Thyroid gland (tissue), 4 donors: ENCODE data around the gene MRTFB. TPM values are rescaled to one million over a fixed set of nuclear protein-coding genes. Genes with fewer than 3 reads are reported as not detected.
A peak's percentile ranks its signal among the peaks of the same experiment; 100 is the strongest.

Source experiments
- DNase-seq, 2 donors: peaks; one replicate each; pipeline ENCODE4 v3.0.0-alpha.2; 2019
- H3K27ac ChIP-seq, 3 donors: fragments of 200-600 bp; sonication (generic); 1 replicate in 2 of 3; 2 replicates in 1 of 3; pipeline ENCODE4 v1.5.1; 2016 to 2019; ENCODE audit warnings: mild to moderate bottlenecking in 1 of 3, moderate library complexity in 1 of 3
- H3K27me3 ChIP-seq: fragments of 200-600 bp; sonication (generic); one replicate; pipeline ENCODE4 v1.5.1; 2019
- H3K36me3 ChIP-seq, 2 donors: fragments of 200-600 bp; sonication (generic); one replicate each; pipeline ENCODE4 v1.5.1; 2016 to 2019
- H3K4me1 ChIP-seq, 2 donors: fragments of 200-600 bp; sonication (generic); one replicate each; pipeline ENCODE4 v1.5.1; 2017 to 2019
- H3K4me3 ChIP-seq, 3 donors: fragments of 200-600 bp; sonication (generic); replicated peaks in 1 of 3; 1 replicate in 2 of 3; 2 replicates in 1 of 3; pipeline ENCODE4 v1.5.1; 2016; ENCODE audit warnings: mild to moderate bottlenecking in 1 of 3
- H3K9me3 ChIP-seq: fragments of 200-600 bp; sonication (generic); one replicate; pipeline ENCODE4 v1.5.1; 2017
- CTCF ChIP-seq, 6 experiments: fragments of 200-600 bp in 3 of 6; fragments of 450-650 bp in 3 of 6; sonication (generic) in 3 of 6; IDR thresholded peaks; one replicate each; pipeline ENCODE4 v1.5.1; 2016 to 2019; ENCODE audit warnings: antibody characterized with exemption in 6 of 6, mild to moderate bottlenecking in 2 of 6, inconsistent platforms in 1 of 6, moderate library complexity in 1 of 6
- POLR2A ChIP-seq, 2 donors: fragments of 450-650 bp; IDR thresholded peaks; one replicate each; pipeline ENCODE4 v1.6.1; 2017; ENCODE audit warnings: antibody characterized with exemption in 2 of 2, mild to moderate bottlenecking in 2 of 2, moderate library complexity in 1 of 2
- WGBS, 2 donors: methylation state at CpG; one replicate each; pipeline ENCODE4 v1.1.5; 2017; 5-methylcytosine and 5-hydroxymethylcytosine counted together
- intact Hi-C: fragments of 100-400 bp; cut with DNase I; formaldehyde crosslinking; loops from one replicate; pipeline ENCODE4 v1.15.1; 2023
- total RNA-seq, 4 donors: library from RNA; depleted of rRNA; stranded (reverse); fragments of >200 nt; gene quantifications; one replicate each; pipeline ENCODE4 v1.2.3, GENCODE V29; 2016

MRTFB gene
- total RNA-seq, 4 donors from 2014 or later, result 51.2 to 131 (median 74.0) TPM

GRCh38 chr16:14242769-14243168 is 171.7 kb downstream of the MRTFB start:
- intact Hi-C loops, result no loop called here

DNA sequence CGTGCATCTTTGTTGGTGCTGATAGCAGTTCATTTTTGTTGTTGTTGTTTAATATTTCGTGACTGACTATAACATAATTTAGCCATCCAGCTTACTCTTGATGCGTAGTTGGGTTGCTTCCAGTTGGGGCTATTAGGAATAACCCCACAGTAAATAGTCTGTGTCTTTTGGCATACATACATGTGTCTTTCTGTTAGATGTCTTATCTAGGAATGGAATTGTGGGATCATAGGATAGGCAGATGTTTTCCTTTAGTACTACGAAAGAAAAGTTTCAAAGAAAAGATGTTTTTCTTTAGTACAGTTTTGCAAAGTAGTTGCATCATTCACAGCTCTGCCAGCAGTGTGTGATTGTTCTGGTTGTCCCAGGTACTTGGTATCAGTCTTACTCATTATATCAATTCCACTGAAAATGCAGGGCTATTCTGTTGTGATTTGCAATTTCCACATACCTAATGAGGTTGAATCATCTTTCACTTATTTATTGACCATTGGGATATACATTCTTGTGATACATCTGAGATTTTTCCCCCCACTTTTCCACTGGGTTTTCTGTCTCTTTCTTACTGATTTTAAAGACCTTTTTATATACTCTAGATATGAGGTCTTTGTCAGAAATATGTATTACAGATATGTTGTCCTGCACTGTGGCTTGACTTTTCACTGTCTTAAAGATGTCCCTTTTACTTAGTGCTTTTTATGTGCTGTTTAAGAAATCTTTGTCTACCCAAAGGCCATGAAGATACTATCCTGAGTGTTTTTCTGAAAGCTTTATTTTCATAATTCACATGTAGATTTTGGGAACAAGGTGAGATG is 173.3 kb downstream of the MRTFB start:
- peaks cover 44 to 49% of the 10 kb centered on the region in 2 donors for H3K36me3 ChIP-seq
- H3K4me3 ChIP-seq, result no peak overlapping the region
- WGBS, 2 donors, result 95 to 97% methylated on average over 4 of the region's 4 CpGs
- intact Hi-C loops, result no loop called here
- no peak overlapping the region for H3K27ac ChIP-seq
- H3K27me3 ChIP-seq, result no peaks in the 10 kb centered on the region
- H3K9me3 ChIP-seq, result no peaks in the 10 kb centered on the region
- no peaks in the 10 kb centered on the region for H3K4me1 ChIP-seq
- TF ChIP-seq CTCF (IDR thresholded peaks at IDR 0.05) (no peak), POLR2A (IDR thresholded peaks at IDR 0.05) (no peak)
- DNase-seq, result no peak

More at GRCh38 chr16:14242769-14243168, 171.7 kb downstream of the MRTFB start:
- Histone ChIP-seq H3K27me3 (no peaks in the 10 kb centered on the region), H3K9me3 (no peaks in the 10 kb centered on the region), H3K4me3 (no peak overlapping the region), H3K36me3 (peaks cover 50 to 51% of the 10 kb centered on the region in 2 donors), H3K4me1 (no peaks in the 10 kb centered on the region), H3K27ac (no peak overlapping the region)
- 96% methylated on average over 3 of the region's 3 CpGs for WGBS, 2 donors
- DNase-seq, result no peak
- TF ChIP-seq POLR2A (IDR thresholded peaks at IDR 0.05), result no peak
- no peak for TF ChIP-seq CTCF (IDR thresholded peaks at IDR 0.05)

DNA sequence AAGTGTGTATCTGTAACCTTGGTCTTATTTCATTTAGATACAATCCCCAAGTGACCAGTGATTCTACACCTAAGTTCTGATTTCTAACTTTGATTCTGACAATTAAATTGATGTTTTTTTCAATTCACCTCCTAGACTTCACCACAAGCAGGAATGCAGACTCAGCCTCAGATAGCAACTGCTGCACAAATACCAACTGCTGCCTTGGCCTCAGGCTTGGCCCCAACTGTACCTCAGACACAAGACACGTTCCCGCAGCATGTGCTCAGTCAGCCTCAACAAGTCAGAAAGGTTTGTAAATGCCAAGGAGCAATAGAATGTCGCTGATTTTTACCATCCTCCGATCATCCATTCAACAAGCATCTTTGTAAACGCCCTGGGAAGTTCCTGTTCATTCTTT is 177.7 kb downstream of the MRTFB start:
- DNase-seq, result no peak
- H3K36me3 ChIP-seq, result peaks cover 60% of the 10 kb centered on the region in 2 donors
- intact Hi-C loops, result no loop called here
- WGBS, 2 donors, result 87 to 90% methylated on average over 5 of the region's 5 CpGs
- no peaks in the 10 kb centered on the region for H3K27me3 ChIP-seq
- no peaks in the 10 kb centered on the region for H3K9me3 ChIP-seq
- H3K4me1 ChIP-seq, result no peaks in the 10 kb centered on the region
- TF ChIP-seq POLR2A (IDR thresholded peaks at IDR 0.05) (no peak), CTCF (IDR thresholded peaks at IDR 0.05) (no peak)
- H3K27ac ChIP-seq, result no peak overlapping the region
- no peak overlapping the region for H3K4me3 ChIP-seq

DNA sequence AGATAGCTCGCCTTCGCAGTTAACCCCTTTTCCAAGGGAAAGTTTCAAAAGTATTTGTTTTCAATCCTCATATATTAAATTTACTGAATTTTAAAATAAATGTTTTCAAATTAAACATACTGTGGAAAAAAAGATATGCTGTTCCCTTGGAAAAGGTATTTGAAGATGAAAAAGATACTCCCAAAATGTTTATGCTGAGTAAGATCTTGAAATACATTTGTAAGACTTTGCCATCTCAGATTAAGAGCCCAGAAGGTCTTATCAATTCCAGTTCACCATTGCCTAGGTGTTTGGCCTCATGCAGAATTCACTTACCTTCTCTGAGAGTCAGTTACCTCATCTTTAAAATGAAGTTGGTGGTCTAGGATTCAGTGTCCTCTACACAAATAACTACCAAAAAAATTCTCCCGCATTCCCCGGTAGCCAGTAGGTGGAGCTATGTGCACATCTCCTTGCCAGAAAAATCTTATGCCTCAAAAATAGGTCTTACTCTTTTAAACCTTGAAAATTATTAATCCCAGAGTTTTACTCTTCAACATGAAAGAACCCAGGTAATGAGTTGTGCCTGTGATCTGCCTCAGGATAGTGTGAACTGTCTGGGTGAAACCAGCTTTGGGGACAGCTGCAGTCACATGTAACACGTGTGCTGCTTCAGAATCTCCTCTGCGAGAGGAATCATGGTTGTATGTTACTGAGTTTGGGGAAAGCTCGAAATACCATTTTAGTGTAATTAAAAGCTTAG is 178.3 kb downstream of the MRTFB start:
- Histone ChIP-seq H3K36me3 (peaks cover 61 to 67% of the 10 kb centered on the region in 2 donors), H3K4me1 (no peaks in the 10 kb centered on the region), H3K9me3 (no peaks in the 10 kb centered on the region), H3K27ac (no peak overlapping the region), H3K27me3 (no peaks in the 10 kb centered on the region), H3K4me3 (no peak overlapping the region)
- 58 to 71% methylated on average over 7 of the region's 7 CpGs for WGBS, 2 donors
- DNase-seq, result peak; percentile 41 to 48
- intact Hi-C loops, result no loop called here
- peak; percentile 34 to 81 (median 70) for TF ChIP-seq CTCF (IDR thresholded peaks at IDR 0.05)
- TF ChIP-seq POLR2A (IDR thresholded peaks at IDR 0.05), result no peak

- intact Hi-C loops, result no loop called here
- peaks cover 63 to 70% of the 10 kb centered on the region in 2 donors for H3K36me3 ChIP-seq
- H3K4me1 ChIP-seq, result no peaks in the 10 kb centered on the region
- DNase-seq, result no peak
- WGBS, 2 donors, result 97 to 100% methylated on average over 2 of the region's 2 CpGs
- no peak overlapping the region for H3K4me3 ChIP-seq
- TF ChIP-seq CTCF (IDR thresholded peaks at IDR 0.05), result no peak
- no peak for TF ChIP-seq POLR2A (IDR thresholded peaks at IDR 0.05)
- no peaks in the 10 kb centered on the region for H3K9me3 ChIP-seq
- no peak overlapping the region for H3K27ac ChIP-seq
- H3K27me3 ChIP-seq, result no peaks in the 10 kb centered on the region
These were observed 180.3 kb downstream of the MRTFB start for GRCh38 chr16:14251419-14251818.
